ENCODE results near the gene UBE2G2. TPM values are rescaled to one million over a fixed set of nuclear protein-coding genes. Genes with fewer than 3 reads are reported as not detected.

The UBE2G2 gene
- total RNA-seq, 2 donors from 2014 or later = 67.7 to 138 TPM

GRCh38 chr21:44762221-44763049 lies 39.2 kb downstream of the UBE2G2 start:
- no peaks in the 10 kb centered on the region for H3K27me3 ChIP-seq (replicated peaks; ENCODE audit: insufficient read depth)
- no peak for DNase-seq (ENCODE audit: low spot score)
- H3K4me1 ChIP-seq (ENCODE audit: control insufficient read depth in 1 of 2, low read depth in 2 of 2) = no peaks in the 10 kb centered on the region
- no peaks in the 10 kb centered on the region for H3K36me3 ChIP-seq
- H3K9me3 ChIP-seq = no peaks in the 10 kb centered on the region
- H3K4me3 ChIP-seq = no peak overlapping the region
- H3K27ac ChIP-seq = no peak overlapping the region
- no peak for TF ChIP-seq CTCF (IDR thresholded peaks at IDR 0.05)
- ATAC-seq (ENCODE audit: insufficient number of reproducible peaks, low FRiP score, low read depth) = no peak

- no peak for ATAC-seq (ENCODE audit: insufficient number of reproducible peaks, low FRiP score, low read depth)
- H3K9me3 ChIP-seq = no peaks in the 10 kb centered on the region
- no peaks in the 10 kb centered on the region for H3K4me1 ChIP-seq (ENCODE audit: control insufficient read depth in 1 of 2, low read depth in 2 of 2)
- H3K36me3 ChIP-seq = no peaks in the 10 kb centered on the region
- no peak for DNase-seq (ENCODE audit: low spot score)
- H3K27me3 ChIP-seq (replicated peaks; ENCODE audit: insufficient read depth) = no peaks in the 10 kb centered on the region
- H3K27ac ChIP-seq = no peak overlapping the region
- no peak for TF ChIP-seq CTCF (IDR thresholded peaks at IDR 0.05)
- no peak overlapping the region for H3K4me3 ChIP-seq
These were observed 39.8 kb downstream of the UBE2G2 start for GRCh38 chr21:44761747-44762208.

- DNase-seq (ENCODE audit: low spot score) (no peak), ATAC-seq (ENCODE audit: insufficient number of reproducible peaks, low FRiP score, low read depth) (no peak)
- Histone ChIP-seq H3K27me3 (replicated peaks; ENCODE audit: insufficient read depth) (no peaks in the 10 kb centered on the region), H3K4me3 (no peak overlapping the region), H3K27ac (no peak overlapping the region), H3K36me3 (no peaks in the 10 kb centered on the region), H3K4me1 (ENCODE audit: control insufficient read depth in 1 of 2, low read depth in 2 of 2) (no peaks in the 10 kb centered on the region), H3K9me3 (no peaks in the 10 kb centered on the region)
- TF ChIP-seq CTCF (IDR thresholded peaks at IDR 0.05) = no peak
These were observed 40.5 kb downstream of the UBE2G2 start for GRCh38 chr21:44761011-44761729.

- no peak for TF ChIP-seq CTCF (IDR thresholded peaks at IDR 0.05)
- DNase-seq (ENCODE audit: low spot score) = no peak
These were observed 41.2 kb downstream of the UBE2G2 start for GRCh38 chr21:44760376-44760775.

GRCh38 chr21:44759628-44760285 lies 41.9 kb downstream of the UBE2G2 start:
- Histone ChIP-seq H3K4me1 (ENCODE audit: control insufficient read depth in 1 of 2, low read depth in 2 of 2) (no peaks in the 10 kb centered on the region), H3K9me3 (no peaks in the 10 kb centered on the region), H3K4me3 (no peak overlapping the region), H3K27me3 (replicated peaks; ENCODE audit: insufficient read depth) (no peaks in the 10 kb centered on the region), H3K27ac (no peak overlapping the region), H3K36me3 (no peaks in the 10 kb centered on the region)
- DNase-seq (ENCODE audit: low spot score) (no peak), ATAC-seq (ENCODE audit: insufficient number of reproducible peaks, low FRiP score, low read depth) (no peak)
- no peak for TF ChIP-seq CTCF (IDR thresholded peaks at IDR 0.05)

More at GRCh38 chr21:44760376-44760775, 41.2 kb downstream of the UBE2G2 start:
- no peaks in the 10 kb centered on the region for H3K36me3 ChIP-seq
- no peaks in the 10 kb centered on the region for H3K9me3 ChIP-seq
- H3K4me3 ChIP-seq = no peak overlapping the region
- H3K4me1 ChIP-seq (ENCODE audit: control insufficient read depth in 1 of 2, low read depth in 2 of 2) = no peaks in the 10 kb centered on the region
- H3K27me3 ChIP-seq (replicated peaks; ENCODE audit: insufficient read depth) = no peaks in the 10 kb centered on the region
- no peak overlapping the region for H3K27ac ChIP-seq
- ATAC-seq (ENCODE audit: insufficient number of reproducible peaks, low FRiP score, low read depth) = no peak

All from thoracic aorta (tissue), 2 donors.